EL (cell line): ENCODE measurements around the gene ETNK1.
"Not testable (repeated sequence)": the region's sequence is repeated elsewhere in the genome, so short reads cannot be mapped to it uniquely, and the experiment has no call there.

Source experiments
- DNase-seq: peaks from one replicate; pipeline ENCODE4 v3.0.0-alpha.2; 2016

ETNK1 gene, protein sequence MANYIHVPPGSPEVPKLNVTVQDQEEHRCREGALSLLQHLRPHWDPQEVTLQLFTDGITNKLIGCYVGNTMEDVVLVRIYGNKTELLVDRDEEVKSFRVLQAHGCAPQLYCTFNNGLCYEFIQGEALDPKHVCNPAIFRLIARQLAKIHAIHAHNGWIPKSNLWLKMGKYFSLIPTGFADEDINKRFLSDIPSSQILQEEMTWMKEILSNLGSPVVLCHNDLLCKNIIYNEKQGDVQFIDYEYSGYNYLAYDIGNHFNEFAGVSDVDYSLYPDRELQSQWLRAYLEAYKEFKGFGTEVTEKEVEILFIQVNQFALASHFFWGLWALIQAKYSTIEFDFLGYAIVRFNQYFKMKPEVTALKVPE

DNA sequence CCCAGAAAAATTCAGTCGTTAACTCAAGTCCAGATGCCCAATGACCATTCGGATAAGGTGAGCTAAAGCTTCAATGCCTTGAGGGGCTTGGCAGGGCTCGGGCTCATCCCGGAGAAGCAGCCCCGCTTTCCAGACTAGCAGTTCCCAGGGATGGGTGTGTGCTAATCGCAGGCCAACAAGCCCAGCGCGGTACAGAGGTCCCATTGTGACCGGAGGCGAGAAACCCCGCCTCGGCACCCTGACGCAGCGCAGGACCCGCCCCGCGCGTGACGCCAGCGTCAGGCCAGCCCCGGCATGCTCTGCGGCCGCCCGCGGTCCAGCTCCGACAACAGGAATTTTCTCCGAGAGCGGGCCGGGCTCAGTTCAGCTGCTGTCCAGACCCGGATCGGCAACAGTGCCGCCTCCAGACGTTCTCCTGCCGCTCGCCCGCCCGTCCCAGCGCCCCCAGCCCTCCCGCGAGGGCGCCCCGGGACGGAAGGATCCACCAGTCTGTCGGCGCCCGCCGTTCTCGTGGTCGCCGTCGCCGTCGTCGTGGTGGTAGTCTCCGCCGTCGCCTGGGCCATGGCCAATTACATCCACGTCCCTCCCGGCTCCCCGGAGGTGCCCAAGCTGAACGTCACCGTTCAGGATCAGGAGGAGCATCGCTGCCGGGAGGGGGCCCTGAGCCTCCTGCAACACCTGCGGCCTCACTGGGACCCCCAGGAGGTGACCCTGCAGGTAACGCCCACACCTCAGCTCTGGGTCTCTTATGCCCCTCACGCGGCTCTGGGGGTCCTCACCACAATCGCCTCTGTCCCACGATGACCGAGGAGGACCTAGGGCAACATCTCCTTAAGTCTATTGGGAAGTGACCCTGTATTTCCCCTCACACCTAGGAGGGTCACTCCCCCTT, at the start of gene ETNK1:
TSS of gene ETNK1 (plus strand) at position 302 of the 892 bp plus-strand sequence. CDS start at position 562, 260 bp downstream.
- peak; percentile 93 for DNase-seq

DNA sequence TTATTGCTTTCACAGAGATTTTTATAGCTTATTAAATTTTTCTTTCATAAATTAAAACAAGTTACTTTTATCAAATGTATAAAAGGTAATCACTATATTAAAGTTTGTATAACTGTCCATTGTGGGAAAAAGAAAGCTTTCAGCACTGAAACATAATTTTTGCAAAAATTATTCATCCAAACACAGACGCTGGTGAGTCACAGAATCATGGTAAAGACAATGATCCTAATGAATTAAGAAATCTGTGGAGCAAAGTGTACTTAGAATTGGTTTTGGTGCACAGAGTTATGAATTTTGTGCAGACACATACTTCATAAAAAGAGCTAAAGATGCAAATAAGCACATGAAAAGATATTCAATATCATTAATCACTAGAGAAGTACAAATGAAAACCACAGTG, 48.9 kb upstream of the ETNK1 start:
- DNase-seq = no peak

DNA sequence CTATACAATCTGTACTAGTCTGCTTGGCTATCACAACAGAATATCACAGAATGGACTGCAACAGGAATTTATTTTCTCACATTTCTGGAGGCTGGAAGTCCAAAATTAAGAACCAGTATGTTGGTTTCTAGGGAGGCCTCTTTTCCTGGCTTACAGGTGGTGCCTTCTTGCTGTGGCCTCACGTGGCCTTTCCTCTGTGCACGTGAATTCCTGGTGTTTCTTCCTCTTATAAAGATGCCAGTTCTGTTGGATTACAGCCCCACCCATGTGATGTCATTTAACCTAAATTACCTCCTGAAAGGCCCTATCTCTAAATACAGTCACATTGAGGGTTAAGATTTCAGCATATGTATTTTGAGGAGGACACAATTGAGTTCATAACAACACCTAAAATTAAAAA, 48.5 kb upstream of the ETNK1 start:
- DNase-seq = no peak

DNA sequence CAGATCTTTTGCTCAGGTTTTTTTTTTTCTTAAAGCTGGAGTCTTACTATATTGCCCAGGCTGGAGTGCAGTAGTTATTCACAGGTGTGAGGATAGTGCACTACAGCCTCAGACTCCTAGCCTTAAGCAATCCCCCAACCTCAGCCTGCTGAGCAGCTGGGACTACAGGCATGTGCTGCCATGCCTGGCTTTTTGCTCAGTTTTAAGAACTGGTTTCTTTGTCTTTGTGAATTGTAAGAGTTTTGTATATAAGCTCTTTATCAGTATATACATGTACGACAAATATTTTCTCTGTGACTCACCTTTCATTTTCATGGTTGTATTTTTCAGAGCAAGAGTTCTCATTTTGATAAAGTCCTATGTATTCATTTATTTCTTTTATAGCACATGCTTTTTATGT, 47.3 kb upstream of the ETNK1 start:
- no peak for DNase-seq

DNA sequence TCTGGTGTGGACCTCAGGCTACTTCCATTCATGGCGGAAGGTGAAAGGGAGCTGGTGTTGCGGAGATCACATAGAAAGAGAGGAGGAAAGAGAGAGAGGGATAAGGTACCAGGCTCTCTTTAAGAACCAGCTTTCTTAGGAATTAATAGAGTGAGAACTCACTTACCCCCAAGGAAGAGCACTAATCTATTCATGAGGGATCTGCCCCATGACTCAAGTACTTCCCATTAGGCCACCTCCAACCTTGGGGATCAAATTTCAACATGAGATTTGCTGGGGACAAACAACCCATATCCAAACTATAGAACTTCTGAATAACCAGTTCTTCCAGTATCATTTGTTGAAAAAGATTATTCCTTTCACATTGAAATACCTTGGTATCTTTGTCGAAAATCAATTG, 46.6 kb upstream of the ETNK1 start:
- DNase-seq = no peak

DNA sequence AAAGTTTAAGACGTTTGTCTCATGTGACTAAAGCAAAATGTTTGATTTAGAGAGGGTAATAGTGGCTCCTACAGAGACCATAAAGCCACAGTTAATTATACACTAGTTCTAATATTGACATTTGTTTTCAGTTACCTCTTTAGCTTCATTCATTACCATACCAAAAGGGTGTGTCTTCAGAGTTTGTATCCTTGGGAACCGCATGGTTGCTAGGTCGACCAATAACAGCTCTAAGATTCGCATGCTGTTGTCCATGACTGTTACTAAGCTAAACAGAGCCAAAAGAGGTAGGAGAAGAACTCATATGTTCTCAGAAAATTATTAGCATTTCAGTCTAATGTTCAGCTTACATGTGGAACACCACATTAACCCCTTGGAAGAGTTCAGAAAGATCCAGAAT, 36.2 kb upstream of the ETNK1 start:
- DNase-seq = no peak

DNA sequence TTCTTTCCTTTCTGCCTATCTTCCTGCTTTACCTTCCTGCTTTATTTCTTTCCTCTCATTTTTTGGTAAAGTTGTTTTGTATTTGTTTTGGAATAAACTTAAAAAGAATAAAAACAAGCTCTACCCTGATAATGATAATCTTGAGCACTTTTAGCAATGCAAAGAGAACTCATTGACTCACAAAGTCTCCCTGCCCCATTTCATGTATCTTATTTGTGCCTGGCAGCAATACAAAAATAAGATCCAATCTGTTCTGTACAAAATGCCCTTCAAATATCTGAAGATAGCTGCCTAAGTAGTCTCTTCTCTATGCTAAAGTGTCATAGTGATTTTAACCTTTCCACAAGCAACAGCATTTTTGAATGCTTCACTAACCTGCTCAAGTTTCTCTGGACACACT, 31.1 kb upstream of the ETNK1 start:
- DNase-seq = no peak

DNA sequence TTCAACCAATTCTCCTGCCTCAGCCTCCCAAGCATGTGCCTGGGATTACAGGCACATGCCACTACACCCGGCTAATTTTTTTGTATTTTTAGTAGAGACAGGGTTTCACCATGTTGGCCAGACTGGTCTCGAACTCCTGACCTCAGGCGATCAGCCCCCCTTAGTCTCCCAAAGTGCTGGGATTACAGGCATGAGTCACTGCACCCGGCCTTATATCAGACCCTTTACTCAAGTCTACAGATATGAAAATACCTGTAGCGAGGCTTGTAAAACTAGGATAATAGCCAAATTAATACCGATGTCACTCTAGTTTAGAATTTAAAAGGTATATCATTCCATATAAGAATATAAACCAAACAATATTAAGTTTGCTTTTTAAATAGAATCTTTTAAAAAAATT, 27.4 kb upstream of the ETNK1 start:
- DNase-seq = not testable (repeated sequence)

DNA sequence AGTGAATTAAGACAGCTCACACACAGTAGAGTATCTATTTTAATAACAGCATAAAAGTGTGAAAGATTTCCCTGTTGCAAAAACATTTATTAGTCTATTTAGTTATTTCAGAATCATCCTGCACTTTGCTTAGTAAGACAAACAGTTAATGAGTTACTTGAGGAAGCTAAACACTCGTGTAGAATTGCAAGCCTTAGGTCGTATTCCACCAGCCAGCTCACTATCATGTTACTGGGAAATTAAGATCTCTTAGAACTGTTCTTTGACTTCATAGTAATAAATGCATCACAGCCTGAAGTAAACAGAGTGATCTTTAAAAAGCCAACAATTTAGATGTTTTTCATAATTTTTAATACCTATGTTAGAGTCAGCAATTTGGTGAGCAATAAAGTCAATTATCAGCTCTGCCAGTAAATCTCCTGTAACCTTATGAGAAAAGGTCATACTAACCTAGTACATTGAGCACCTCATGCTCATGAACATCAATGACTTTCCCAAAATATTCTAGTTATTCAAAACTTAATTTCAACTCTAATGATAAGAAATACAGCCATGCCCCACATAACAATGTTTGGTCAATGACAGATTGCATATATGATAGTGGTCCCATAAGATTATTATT, 26.7 kb upstream of the ETNK1 start:
- no peak for DNase-seq

DNA sequence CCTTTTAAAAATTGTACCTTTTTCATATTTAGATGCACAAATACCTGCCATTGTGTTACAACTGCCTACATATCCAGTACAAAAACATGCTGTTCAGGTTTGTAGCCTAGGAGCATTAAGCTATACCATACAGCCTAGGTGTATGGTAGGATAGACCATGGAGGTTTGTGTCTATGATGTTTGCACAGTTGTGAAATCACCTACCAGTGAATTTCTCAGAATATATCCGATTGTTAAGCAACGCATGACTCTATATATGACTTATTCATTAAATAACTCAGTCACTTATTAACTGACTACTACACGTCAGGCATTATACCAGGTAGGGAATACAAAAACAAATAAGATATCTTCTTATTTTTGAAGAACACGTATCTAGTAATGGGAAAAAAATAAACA, 26.2 kb upstream of the ETNK1 start:
- no peak for DNase-seq

DNA sequence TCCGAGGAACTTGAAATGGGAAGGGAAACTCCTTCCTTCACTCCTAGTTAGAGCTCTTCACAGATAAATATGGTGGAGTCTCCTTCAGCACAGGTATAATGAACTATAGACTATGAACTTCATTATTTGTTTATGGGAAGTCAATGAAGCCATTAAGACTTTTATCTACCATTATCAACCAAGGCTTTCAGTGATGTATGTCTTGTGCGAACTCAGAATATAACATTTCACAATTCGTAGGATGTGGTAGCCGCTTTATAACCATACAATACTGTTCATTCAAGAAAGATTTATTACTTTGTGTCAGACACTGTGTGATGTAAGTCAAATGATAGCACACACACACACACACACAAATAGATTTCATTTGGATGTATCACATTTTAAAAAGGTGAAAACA, 24.8 kb upstream of the ETNK1 start:
- no peak for DNase-seq

DNA sequence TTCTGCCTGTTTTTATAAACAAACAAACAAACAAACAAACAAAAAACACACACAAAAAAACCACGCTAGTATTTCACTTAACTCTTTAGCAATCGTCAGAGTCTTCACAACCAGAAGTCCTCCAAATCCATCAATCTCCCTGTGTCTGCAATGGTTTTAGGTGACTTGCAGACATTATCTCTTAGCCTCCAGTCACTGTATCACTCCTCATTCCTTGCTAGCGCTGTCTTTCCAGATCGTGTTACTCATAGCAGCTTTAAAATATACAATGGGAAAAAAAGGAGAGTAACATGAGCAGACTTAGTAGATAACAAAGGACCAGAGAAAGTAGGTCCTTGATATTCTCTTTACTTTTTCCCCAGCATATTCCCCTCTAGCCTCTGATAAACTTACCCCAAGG, 15.5 kb upstream of the ETNK1 start:
- DNase-seq = no peak

DNA sequence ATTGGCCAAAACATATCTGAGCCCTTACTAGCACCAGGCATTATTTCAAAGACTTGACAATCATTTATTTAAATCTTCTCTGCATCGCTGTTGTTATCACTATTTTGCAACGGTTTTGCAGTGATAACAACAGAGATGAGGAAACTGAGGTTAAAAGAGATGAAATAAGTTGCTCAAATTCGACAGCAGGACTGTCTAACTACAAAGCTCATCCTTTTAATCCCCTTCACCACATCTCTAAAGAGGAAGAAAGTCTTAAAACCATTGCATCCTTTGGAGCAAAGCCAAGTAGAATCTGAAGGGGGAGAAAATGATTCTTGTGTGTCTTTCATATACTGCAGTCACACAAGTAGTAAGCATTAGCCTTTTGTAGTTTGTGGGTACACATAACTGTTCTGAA, 14.8 kb upstream of the ETNK1 start:
- DNase-seq = no peak

DNA sequence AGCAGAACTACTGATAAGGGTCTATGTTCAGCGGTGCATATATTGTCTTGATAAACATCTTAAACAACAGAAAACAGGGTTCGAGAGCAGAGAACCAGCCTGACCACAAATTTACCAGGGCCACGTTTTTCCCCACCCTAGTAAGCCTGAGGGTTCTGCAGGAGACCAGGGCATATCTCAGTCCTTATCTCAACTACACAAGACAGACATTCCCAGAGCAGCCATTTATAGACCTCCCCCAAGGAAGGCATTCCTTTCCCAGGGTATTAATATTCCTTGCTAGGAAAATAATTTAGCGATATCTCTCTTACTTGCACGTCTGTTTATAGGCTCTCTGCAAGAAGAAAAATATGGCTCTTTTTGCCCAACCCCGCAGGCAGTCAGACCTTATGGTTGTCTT, 12.1 kb upstream of the ETNK1 start:
- DNase-seq = not testable (repeated sequence)

DNA sequence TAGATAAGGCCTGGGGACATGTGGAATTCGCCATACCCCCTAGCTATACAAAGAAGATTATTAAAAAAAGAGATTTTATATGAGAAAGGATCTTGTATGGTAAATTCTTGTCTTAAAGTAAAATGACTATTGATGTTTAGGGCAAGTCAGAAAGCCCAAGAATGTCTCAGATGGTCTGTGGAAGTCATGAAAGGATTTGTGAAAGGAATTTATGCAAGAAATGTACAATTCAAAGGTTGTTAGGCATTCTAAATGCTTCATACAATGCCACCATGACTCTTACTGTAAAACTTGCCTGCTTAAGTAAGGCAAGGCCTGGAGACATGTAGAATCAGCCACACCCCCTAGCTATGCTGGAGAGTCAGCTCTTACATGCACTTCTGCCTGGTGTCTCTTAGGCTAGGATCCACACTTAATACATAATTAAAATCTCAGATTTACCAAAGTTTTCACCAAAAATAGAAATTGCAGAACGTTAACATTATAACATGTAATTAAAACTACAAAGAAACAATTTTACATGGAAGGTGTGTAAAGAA, 8.9 kb upstream of the ETNK1 start:
- no peak for DNase-seq

DNA sequence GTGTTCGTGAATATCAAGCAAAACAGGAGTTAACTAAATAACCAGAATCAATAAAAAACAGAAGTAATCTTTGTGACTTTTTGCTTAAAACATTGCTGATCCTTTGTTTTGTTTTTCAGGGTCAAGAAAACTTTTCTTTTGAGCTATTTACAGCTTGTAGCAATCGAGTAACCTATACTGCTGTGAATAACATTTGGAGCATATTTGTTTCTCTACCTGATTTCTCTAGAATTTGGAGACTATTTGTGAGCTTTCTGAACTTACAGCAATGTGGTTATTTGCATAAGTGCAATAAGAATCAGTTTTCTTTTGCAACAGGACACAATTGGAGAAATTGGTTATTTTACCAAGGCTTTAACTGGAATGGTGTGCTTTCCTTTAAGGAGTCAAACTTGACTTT, 7.3 kb upstream of the ETNK1 start:
- DNase-seq = no peak

DNA sequence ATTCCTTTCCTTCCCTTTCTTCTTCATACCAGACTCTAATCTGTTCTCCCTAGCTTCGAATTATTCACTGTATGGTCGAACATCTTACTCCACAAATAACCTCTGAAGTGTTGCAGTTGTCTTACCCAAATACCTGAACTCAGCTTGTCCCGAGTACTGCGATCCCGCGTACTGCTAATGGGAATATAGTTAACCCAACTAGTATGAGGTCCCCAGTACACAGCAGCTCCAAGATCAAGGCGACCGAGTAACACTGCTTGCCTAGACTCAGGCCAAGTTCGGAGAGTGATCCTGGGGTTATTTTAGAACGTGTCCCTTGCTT, 462 bp upstream of the ETNK1 start:
- no peak for DNase-seq

DNA sequence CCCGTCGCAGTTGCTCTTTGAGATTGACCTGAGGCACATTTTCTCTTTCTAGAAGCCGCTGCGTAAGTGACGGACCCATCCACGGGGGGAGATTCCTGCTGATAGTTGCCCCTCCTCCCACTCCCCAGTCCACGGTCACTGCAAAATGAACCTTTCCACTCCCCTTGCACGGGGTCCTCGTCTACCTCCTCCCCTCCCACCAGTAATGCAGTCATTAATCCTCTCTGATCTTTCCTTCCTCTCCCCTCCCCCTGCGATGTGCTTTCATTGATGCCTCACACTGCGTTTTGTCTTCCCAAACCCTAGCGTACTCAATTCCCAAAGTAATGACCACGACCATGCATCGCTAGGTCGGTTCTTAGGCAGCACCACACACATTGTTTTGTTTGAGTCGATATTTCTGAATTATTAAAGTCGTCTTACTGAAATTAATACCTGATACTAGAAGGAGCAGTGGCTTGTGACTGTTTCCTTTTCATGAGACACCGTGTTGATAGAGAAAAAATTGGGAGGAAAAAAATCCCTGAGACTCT, 857 bp downstream of the ETNK1 start:
- DNase-seq = peak; percentile 50

DNA sequence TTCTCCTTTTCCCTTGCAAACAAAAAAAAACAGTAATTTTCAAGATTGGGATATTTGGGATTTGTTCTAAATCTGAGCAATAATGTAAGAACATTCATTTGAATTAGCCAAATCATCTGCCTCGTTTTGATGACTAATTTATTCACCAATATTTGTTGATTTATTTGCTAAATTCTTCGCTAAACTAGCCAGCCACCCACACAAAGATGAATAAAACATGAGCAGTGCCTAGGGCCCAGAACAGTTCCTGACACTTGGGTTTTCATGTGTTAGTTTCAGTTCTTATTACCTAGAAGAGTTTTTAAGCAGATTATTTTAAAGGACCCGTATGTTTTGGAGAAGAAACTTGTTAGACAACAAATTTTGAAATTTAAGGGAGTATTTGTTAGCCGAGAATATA, 1.4 kb downstream of the ETNK1 start:
- DNase-seq = peak; percentile 35

DNA sequence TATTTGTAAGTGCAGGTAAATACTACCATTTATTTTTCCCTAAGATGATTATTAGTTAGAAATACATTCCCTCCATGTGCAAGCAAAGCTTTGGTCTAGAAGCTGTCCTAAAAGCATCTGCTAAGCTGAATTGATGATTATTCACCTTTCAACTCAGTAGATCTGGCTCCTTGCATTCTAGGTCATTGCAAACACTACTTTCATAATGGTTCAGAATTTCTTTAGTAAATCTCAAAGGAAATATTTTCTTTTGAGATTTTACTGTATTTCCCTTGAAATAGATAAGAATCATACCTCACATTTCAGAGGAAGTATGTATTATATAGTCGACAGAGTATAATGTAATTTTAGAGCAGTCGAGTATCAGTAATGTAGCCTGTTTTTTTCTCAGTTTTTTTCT, 2.4 kb downstream of the ETNK1 start:
- no peak for DNase-seq

DNA sequence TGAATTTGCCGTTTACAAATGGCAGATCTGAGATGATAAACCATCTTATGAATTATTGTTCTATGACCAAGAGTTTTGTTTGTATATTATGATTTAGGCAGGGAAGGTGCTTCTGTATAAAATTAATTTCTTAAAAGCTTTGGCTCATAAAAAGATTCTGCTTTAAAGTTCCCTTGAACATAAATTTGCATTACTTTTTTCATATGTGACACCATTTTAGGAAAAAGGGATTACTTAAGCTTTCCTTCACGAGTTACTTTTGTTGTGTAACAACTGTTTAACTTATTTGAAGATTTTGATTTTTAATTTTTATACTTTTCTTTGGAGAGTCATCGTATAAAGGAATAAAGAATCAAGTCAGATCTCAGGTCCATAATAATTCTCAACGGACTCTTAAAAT, 3.3 kb downstream of the ETNK1 start:
- DNase-seq = no peak

DNA sequence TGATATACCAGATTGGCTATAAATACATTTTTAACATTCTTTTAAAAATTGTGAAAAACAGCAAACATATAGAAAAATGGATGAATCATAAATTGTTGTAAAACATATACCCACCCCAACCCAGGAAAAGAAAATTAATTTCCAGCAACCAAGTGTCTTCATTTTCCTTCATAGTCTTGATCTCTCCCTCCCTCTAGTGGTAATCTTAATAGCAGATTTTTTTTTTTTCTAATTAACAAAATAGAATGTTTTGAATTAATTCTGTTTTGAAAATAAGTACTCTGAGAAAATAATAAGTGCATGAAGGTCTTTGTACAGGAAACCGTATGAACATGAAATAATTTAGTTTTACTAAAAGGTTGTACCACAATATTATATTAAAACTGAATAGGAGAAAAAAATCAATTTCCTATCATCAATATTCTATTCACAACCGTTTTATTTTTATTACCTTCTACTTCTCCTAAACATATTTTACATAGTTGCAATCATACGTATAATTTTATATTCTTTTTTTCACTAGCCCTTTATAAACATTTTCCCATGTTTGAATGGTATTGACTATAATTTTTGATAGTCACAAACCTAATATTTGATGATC, 7.0 kb downstream of the ETNK1 start:
- DNase-seq = peak; percentile 18

DNA sequence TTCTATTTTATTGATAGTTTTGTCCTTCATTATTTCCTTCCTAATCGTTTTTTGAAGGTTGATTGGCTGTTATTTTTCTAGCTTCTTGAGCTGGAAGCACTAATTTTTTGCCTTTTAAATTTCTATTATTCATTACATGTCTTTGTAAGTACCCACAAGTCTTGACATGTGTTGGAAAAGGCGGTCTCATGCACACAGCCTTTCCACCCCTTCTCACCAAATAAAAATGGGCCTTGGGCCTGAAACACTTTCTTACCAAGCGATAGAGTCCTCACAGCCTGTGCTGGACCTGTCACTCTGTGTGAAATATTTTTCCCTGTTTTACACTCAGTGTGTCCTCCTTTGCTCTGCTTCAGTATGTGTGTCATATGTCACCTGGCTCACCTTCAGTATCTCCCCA, 9.9 kb downstream of the ETNK1 start:
- DNase-seq = no peak
